G401.6 (cell line): ENCODE results near the gene B3GNT7.
"Not testable (repeated sequence)": the region's sequence is repeated elsewhere in the genome, so short reads cannot be mapped to it uniquely, and the experiment has no call there.

Experiments
- FAIRE-seq: peaks from 2 replicates; lab custom pipeline; 2012; peaks lifted over from hg19 to GRCh38; lab: Jason Lieb, UNC

Gene B3GNT7

GRCh38 chr2:231395188-231396057 lies at the start of gene B3GNT7:
B3GNT7 (plus strand) TSS chr2:231395710; CDS start chr2:231395804, 94 bp downstream.
- no peak for FAIRE-seq

- no peak for FAIRE-seq
Measured at GRCh38 chr2:231347081-231347480, 48.4 kb upstream of the B3GNT7 start.

GRCh38 chr2:231347638-231348037 lies 47.9 kb upstream of the B3GNT7 start:
- no peak for FAIRE-seq

- no peak for FAIRE-seq
Measured at GRCh38 chr2:231348173-231348572, 47.3 kb upstream of the B3GNT7 start.

GRCh38 chr2:231348704-231349373 lies 46.7 kb upstream of the B3GNT7 start:
- FAIRE-seq: no peak

- FAIRE-seq: not testable (repeated sequence)
Measured at GRCh38 chr2:231349374-231349735, 46.2 kb upstream of the B3GNT7 start.

GRCh38 chr2:231351648-231352047 lies 43.9 kb upstream of the B3GNT7 start:
- no peak for FAIRE-seq

- no peak for FAIRE-seq
Measured at GRCh38 chr2:231353469-231353868, 42.0 kb upstream of the B3GNT7 start.

GRCh38 chr2:231355508-231356465 lies 39.7 kb upstream of the B3GNT7 start:
- no peak for FAIRE-seq

GRCh38 chr2:231356466-231356844 lies 39.1 kb upstream of the B3GNT7 start:
- FAIRE-seq: no peak

GRCh38 chr2:231357048-231357447 lies 38.5 kb upstream of the B3GNT7 start:
- FAIRE-seq: no peak

- no peak for FAIRE-seq
Measured at GRCh38 chr2:231357931-231358330, 37.6 kb upstream of the B3GNT7 start.

- no peak for FAIRE-seq
Measured at GRCh38 chr2:231359441-231359840, 36.1 kb upstream of the B3GNT7 start.

GRCh38 chr2:231359948-231360347 lies 35.6 kb upstream of the B3GNT7 start:
- FAIRE-seq: no peak

GRCh38 chr2:231360401-231360800 lies 35.1 kb upstream of the B3GNT7 start:
- no peak for FAIRE-seq

GRCh38 chr2:231360881-231361371 lies 34.6 kb upstream of the B3GNT7 start:
- no peak for FAIRE-seq

GRCh38 chr2:231361701-231362554 lies 33.6 kb upstream of the B3GNT7 start:
- FAIRE-seq: no peak

- no peak for FAIRE-seq
Measured at GRCh38 chr2:231362555-231363184, 32.8 kb upstream of the B3GNT7 start.

- FAIRE-seq: no peak
Measured at GRCh38 chr2:231364061-231364460, 31.4 kb upstream of the B3GNT7 start.

GRCh38 chr2:231364961-231365810 lies 30.3 kb upstream of the B3GNT7 start:
- FAIRE-seq: no peak
